Stimulated activated CD8-positive, alpha-beta memory T cell treated with anti-CD3 and anti-CD28 coated beads, Interleukin-15, amount 100 ng/mL, for 24 hours (primary cell): ENCODE measurements around the gene POP4.

Experiments
- DNase-seq: peaks from one replicate; pipeline ENCODE4 v3.0.0-alpha.2; 2020; ENCODE audit warnings: low read depth

Gene POP4

GRCh38 chr19:29629836-29630534, 23.9 kb downstream of the POP4 start:
- no peak for DNase-seq

GRCh38 chr19:29630655-29631054, 24.6 kb downstream of the POP4 start:
- no peak for DNase-seq

DNA sequence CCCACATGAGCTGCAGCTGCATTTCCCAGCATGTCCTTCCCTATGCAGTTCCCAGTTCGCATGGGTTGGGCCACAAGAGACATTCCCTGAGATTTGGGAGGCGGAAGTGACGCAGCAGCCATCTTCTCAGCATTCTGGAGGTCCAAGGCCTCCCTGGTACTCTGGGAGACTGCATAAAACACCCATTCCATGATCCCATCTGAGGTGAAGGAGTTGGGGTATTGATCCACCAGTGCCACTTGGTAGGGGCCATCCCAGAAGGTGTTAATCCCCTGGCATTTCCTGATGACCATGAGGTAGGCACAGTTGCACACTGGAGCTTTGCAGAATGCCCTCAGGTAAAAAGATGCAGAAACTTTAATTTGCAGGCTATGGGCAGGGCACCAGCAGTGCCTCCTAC, 25.4 kb downstream of the POP4 start:
- no peak for DNase-seq

GRCh38 chr19:29634002-29634401, 27.9 kb downstream of the POP4 start:
- DNase-seq: no peak

GRCh38 chr19:29634423-29635130, 28.5 kb downstream of the POP4 start:
- no peak for DNase-seq

DNA sequence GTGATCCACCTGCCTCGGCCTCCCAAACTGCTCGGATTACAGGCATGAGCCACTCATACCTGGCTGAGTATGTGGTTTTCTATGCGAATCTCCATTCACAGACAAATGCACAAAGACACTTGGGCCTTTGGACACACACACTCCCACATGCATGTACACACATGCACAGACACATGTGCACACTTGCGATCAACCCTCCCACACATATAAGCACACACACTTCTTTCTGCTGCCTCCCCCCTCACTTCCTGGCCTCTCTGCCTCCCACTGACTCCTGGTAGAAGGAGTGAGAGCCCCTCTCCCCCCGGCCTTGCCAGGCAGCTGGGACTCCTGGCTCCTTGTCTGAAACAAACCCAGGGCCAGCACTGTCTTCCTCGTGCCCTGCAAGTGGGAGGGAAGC, 29.9 kb downstream of the POP4 start:
- DNase-seq: no peak

- DNase-seq: no peak
These were observed 30.7 kb downstream of the POP4 start for GRCh38 chr19:29636553-29637360.

DNA sequence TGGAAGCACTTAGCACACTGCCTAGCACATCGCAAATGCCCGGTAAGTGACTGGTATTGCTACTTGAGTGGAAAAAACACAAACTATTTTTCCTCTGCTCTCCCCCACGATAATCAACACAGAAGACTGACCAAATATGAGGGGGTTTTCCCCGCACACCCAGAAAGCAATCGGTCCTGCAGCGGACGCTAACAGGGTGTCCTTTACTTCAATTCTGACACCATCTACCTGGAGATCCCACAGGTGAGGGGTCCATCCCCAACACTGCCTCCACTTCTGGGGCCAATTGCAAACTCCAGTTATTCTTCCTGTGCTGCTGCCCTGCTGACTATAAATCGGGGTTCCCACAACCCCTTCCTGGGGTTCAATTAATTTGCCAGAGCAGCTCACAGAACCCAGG, 33.0 kb downstream of the POP4 start:
- no peak for DNase-seq

DNA sequence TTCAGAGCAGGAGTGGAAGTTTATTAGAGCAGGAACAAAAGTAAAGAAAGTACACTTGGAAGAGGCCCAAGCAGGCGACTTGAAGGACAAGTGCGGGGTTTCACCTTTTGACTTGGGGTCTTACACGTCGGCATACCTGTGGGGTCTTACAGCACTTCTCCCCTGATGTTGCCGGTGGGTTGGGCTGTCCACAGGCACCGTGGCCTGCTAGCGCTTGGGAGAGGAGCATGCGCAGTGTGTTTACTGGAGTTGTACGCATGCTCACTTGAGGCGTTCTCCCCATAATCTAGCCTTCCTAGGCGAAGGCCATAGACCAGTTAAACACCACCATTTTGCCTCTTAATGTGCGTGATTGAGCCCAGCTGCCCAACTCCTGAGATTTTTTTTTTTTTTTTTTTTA, 34.1 kb downstream of the POP4 start:
- DNase-seq: no peak

GRCh38 chr19:29641597-29641996, 35.5 kb downstream of the POP4 start:
- DNase-seq: no peak

- no peak for DNase-seq
These were observed 37.4 kb downstream of the POP4 start for GRCh38 chr19:29643361-29643935.

DNA sequence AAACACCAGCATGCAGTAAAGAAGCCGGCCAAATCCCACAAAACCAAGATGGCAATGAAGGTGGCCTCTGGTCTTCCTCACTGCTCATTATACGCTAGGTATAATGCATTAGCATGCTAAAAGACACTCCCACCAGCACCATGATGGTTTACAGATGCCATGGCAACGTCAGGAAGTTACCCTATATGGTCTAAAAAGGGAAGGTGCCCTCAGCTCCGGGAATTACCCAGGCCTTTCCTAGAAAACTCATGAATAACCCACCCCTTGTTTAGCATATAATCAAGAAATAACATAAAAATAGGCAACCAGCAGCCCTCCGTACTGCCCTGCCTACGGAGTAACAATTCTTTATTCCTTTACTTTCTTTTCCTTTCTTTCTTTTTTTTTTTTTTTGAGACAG, 38.1 kb downstream of the POP4 start:
- DNase-seq: no peak

DNA sequence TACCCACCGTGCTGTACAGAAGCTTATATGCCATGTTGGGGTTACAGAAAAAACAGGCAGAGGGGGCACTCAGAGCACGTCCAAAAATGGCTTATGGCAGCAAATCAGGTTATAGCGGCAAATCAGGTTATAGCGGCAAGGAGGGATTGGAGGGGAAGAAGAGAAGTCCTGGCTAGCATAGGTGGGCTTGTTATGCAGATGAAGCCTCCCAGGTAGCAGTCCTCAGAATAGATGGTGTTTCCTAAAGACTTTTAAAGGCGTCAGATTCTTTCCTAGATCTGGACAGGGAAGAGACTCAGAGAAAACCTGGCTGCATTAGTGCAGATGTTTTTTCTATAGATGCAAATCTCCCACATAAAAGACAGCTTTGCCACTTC, 39.4 kb downstream of the POP4 start:
- no peak for DNase-seq

DNA sequence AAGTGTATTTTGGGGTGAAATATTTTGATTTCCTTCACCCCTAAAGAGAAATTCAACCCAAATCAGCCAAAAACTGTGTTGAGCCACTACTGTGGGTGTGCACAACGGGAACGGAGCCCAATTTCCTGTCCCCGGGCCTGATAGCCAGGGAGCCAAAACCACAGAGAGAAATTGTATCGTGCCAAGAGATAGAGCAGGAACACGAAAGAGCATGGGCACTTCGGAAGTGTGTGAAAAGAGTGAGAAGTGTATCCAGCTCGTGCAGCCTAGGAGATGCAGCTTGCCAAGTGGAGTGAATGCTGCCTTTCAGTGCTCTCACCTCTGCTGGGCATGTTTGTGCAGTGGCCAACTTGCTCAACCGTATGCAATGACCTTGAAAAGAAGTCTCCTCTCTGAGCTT, 39.8 kb downstream of the POP4 start:
- no peak for DNase-seq

DNA sequence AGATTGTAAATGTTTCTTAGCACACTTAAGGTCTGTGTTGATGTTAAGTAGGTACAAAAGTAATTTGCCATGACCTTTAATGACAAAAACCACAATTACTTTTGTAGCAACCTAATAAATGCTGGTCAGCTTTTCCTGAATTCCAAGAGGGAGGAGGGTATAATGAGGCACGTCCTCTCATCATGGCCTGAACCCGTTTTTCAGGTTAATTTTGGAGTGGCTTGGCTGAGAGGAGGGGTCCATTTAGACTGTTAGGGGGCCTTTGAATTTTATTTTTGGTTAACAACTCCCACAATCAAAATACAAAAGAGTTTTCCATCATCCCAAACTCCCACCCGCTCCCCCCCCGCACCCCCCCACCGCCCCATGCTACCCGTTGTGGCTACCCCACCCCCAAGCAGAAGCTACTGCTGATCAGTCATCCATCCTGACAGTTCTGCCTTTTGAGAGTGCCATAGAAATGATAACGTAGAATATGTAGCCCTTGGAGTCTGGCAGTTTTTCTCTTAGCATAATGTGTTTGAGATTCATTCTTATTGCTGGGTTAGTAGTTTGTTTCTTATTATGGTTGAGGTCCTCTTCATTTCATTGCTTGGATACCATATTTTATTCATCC, 44.8 kb downstream of the POP4 start:
- DNase-seq: no peak

DNA sequence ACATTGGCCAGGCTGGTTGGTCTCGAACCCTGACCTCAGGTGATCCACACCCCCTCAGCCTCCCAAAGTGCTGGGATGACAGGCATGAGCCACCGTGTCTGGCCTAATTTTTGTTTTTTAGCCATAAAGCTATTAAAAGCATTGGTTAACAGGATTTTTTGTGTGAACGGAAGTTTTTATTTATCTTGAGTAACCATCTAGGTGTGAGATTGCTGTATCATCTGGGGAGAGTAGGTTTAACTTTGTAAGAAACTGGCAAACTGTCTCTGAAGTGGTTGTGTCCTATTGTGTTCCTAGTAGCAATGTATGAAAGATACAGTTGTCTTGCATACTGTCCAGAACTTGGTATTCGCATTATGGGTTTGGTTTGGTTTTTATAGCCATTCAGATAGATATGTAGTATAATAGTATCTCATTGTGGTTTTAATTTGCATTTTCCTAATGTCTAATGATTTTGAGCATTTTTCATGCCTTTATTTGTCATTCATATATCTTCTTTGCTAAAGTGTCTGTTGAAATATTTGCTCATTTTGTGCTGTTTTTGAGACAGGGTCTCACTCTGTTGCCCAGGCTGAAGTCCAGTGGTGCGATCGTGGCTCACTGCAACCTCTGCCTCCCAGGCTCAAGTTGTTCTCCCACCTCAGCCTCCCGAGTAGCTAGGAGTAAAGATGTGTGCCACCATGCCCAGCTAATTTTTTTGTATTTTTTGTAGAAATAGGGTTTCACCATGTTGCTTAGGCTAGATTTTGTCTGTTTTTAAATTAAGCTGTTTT, 45.7 kb downstream of the POP4 start:
- no peak for DNase-seq

DNA sequence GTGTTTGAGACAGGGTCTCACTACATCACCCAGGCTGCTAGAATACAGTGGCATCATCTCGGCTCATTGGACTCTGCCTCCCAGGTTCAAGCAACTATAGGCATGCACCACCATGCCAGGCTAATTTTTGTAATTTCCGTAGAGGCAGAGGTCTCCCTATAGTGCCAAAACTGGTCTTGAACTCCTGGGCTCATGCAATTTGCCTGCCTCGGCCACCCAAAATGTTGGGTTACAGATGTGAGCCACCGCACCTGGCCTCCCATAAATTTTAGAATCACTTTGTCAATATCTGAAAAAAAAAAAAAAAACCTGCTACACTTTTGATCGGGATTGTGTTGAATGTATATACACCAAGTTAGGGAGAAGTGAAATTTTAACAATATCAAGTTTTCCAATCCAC, 47.3 kb downstream of the POP4 start:
- no peak for DNase-seq

GRCh38 chr19:29655648-29656335, 49.7 kb downstream of the POP4 start:
- DNase-seq: no peak

- no peak for DNase-seq
These were observed 52.3 kb downstream of the POP4 start for GRCh38 chr19:29658221-29658991.

DNA sequence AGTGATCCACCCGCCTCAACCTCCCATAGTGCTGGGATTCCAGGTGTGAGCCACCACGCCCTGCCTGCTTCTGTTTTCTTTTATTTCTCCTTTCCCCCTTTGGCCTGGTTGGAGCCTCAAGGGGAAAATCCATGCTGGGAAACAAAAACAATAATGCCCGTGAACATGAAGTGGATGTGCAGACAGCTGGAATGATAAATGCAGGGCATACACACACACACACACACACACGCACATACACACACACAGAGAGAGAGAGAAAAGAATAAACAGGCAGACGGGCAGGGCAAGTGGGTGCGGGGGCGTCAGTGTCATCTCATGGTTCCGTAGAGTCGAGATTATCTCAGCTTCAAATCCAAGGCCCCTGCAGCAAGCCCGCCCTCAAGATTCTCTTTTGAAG, 54.8 kb downstream of the POP4 start:
- DNase-seq: no peak
